Neural cell (in vitro differentiated cells): ENCODE data around the gene CNTNAP5. TPM values are rescaled to one million over a fixed set of nuclear protein-coding genes. Genes with fewer than 3 reads are reported as not detected.

Experiments
- H2AFZ ChIP-seq: fragments of 200-600, 300-800 bp; sonication (generic), shearing (Covaris generic); 2 replicates; pipeline ENCODE4 v1.6.0; 2014; ENCODE audit warnings: low read depth, mild to moderate bottlenecking, antibody characterized with exemption, low read length, moderate library complexity
- H3F3A ChIP-seq: fragments of 200-600 bp; shearing (Covaris generic); 2 replicates; pipeline ENCODE4 v1.6.1; 2016; ENCODE audit warnings: mild to moderate bottlenecking, moderate library complexity, mixed read lengths, antibody characterized with exemption, low read length; ENCODE audit not compliant: insufficient read depth, poor library complexity, severe bottlenecking
- H3K27ac ChIP-seq: fragments of 200-600, 300-800 bp; sonication (generic), shearing (Covaris generic); 2 replicates; pipeline ENCODE4 v1.5.1; 2014; ENCODE audit warnings: mild to moderate bottlenecking, low read length, moderate library complexity
- H3K27me3 ChIP-seq: fragments of 300-800, 200-600 bp; sonication (generic), shearing (Covaris generic); 2 replicates; pipeline ENCODE4 v1.6.0; 2014; ENCODE audit warnings: mild to moderate bottlenecking, low read depth, low read length, moderate library complexity; ENCODE audit not compliant: insufficient read depth
- H3K36me3 ChIP-seq: fragments of 300-800, 200-600 bp; sonication (generic), shearing (Covaris generic); 2 replicates; pipeline ENCODE4 v1.5.1; 2014; ENCODE audit warnings: mild to moderate bottlenecking, antibody characterized with exemption, low read length, moderate library complexity; ENCODE audit not compliant: insufficient read depth
- H3K4me2 ChIP-seq: fragments of 300-800, 200-600 bp; sonication (generic), shearing (Covaris generic); 2 replicates; pipeline ENCODE4 v1.6.0; 2014; ENCODE audit warnings: mild to moderate bottlenecking, low read length
- H3K4me3 ChIP-seq: fragments of 300-800, 200-600 bp; sonication (generic), shearing (Covaris generic); 2 replicates; pipeline ENCODE4 v1.5.1; 2014; ENCODE audit warnings: mild to moderate bottlenecking, low read length, moderate library complexity
- H3K79me2 ChIP-seq: fragments of 200-600 bp; shearing (Covaris generic); replicated peaks from 2 replicates; pipeline ENCODE4 v1.6.0; 2014; ENCODE audit warnings: mild to moderate bottlenecking, low read length, moderate library complexity; ENCODE audit not compliant: insufficient read depth
- H3K9ac ChIP-seq: fragments of 300-800, 200-600 bp; sonication (generic), shearing (Covaris generic); 2 replicates; pipeline ENCODE4 v1.6.1; 2016; ENCODE audit warnings: mild to moderate bottlenecking, low read length, mixed read lengths
- H3K9me2 ChIP-seq: fragments of 200-600 bp; shearing (Covaris generic); 2 replicates; pipeline ENCODE4 v1.6.1; 2016; ENCODE audit warnings: mild to moderate bottlenecking, low read length, mixed read lengths; ENCODE audit not compliant: insufficient read depth
- H3K9me3 ChIP-seq: fragments of 200-600, 300-800 bp; sonication (generic), shearing (Covaris generic); 2 replicates; pipeline ENCODE4 v1.6.1; 2016; ENCODE audit warnings: mild to moderate bottlenecking, mixed run types, low read length, moderate library complexity, mixed read lengths
- H4K20me1 ChIP-seq: fragments of 200-600 bp; shearing (Covaris generic); 2 replicates; pipeline ENCODE4 v1.6.1; 2016; ENCODE audit warnings: mild to moderate bottlenecking, mixed run types; ENCODE audit not compliant: insufficient read depth
- CTCF ChIP-seq: fragments of 450-650 bp; IDR thresholded peaks from 2 replicates; pipeline ENCODE4 v1.5.1; 2014; ENCODE audit warnings: antibody characterized with exemption, mild to moderate bottlenecking, moderate library complexity; ENCODE audit not compliant: poor library complexity, severe bottlenecking
- EP300 ChIP-seq: fragments of 450-650 bp; conservative IDR thresholded peaks from 2 replicates; pipeline ENCODE4 v1.6.1; 2014; ENCODE audit warnings: antibody characterized with exemption, mild to moderate bottlenecking, moderate library complexity; ENCODE audit not compliant: poor library complexity, severe bottlenecking
- EZH2 ChIP-seq: fragments of 200-600, 300-800 bp; shearing (Covaris generic), sonication (generic); IDR thresholded peaks from 2 replicates; pipeline ENCODE4 v1.6.1; 2014; ENCODE audit warnings: antibody characterized with exemption, low read length, borderline replicate concordance, mild to moderate bottlenecking; ENCODE audit not compliant: insufficient read depth, poor library complexity, severe bottlenecking
- MXI1 ChIP-seq: fragments of 450-650 bp; conservative IDR thresholded peaks from 2 replicates; pipeline ENCODE4 v1.6.1; 2014; ENCODE audit warnings: antibody characterized with exemption, mild to moderate bottlenecking; ENCODE audit not compliant: poor library complexity, severe bottlenecking
- POLR2AphosphoS5 ChIP-seq: IDR thresholded peaks from 2 replicates; pipeline ENCODE4 v1.6.1; 2012
- RAD21 ChIP-seq: fragments of 450-650 bp; conservative IDR thresholded peaks from 2 replicates; pipeline ENCODE4 v1.6.1; 2014; ENCODE audit warnings: antibody characterized with exemption, mild to moderate bottlenecking, moderate library complexity
- SMC3 ChIP-seq: fragments of 450-650 bp; conservative IDR thresholded peaks from 2 replicates; pipeline ENCODE4 v1.6.1; 2014; ENCODE audit warnings: antibody characterized with exemption, mild to moderate bottlenecking, moderate library complexity; ENCODE audit not compliant: poor library complexity
- TAF1 ChIP-seq: IDR thresholded peaks from 2 replicates; pipeline ENCODE4 v1.6.1; 2012; ENCODE audit warnings: low read depth
- polyA plus RNA-seq: library from polyadenylated mRNA; depleted of rRNA; stranded (reverse); fragments of >200 nt; gene quantifications from 2 replicates; pipeline ENCODE4 v1.2.3, GENCODE V29; 2014
- TF ChIP-seq, protein P1 (sequence below): IDR thresholded peaks from 2 replicates; pipeline ENCODE4 v1.6.1; 2012; ENCODE audit warnings: borderline replicate concordance

Gene CNTNAP5
- polyA plus RNA-seq, 1 donor from 2014 or later = 19.3 TPM

GRCh38 chr2:124489686-124490085, 464.6 kb downstream of the CNTNAP5 start:
- no peaks in the 10 kb centered on the region for H3K27me3 ChIP-seq
- no peaks in the 10 kb centered on the region for H3K9me3 ChIP-seq
- H3K79me2 ChIP-seq = no peaks in the 10 kb centered on the region
- H2AFZ ChIP-seq = no peak overlapping the region
- no peaks in the 10 kb centered on the region for H3F3A ChIP-seq
- no peak overlapping the region for H3K27ac ChIP-seq
- no peak overlapping the region for H3K9ac ChIP-seq
- H3K4me2 ChIP-seq = no peak overlapping the region
- no peak overlapping the region for H3K4me3 ChIP-seq
- no peaks in the 10 kb centered on the region for H3K9me2 ChIP-seq
- TF ChIP-seq TAF1 (no peak), RAD21 (no peak), EZH2 (no peak), SMC3 (no peak), POLR2AphosphoS5 (no peak), CTCF (no peak), EP300 (no peak), MXI1 (no peak)
- TF ChIP-seq, protein P1, sequence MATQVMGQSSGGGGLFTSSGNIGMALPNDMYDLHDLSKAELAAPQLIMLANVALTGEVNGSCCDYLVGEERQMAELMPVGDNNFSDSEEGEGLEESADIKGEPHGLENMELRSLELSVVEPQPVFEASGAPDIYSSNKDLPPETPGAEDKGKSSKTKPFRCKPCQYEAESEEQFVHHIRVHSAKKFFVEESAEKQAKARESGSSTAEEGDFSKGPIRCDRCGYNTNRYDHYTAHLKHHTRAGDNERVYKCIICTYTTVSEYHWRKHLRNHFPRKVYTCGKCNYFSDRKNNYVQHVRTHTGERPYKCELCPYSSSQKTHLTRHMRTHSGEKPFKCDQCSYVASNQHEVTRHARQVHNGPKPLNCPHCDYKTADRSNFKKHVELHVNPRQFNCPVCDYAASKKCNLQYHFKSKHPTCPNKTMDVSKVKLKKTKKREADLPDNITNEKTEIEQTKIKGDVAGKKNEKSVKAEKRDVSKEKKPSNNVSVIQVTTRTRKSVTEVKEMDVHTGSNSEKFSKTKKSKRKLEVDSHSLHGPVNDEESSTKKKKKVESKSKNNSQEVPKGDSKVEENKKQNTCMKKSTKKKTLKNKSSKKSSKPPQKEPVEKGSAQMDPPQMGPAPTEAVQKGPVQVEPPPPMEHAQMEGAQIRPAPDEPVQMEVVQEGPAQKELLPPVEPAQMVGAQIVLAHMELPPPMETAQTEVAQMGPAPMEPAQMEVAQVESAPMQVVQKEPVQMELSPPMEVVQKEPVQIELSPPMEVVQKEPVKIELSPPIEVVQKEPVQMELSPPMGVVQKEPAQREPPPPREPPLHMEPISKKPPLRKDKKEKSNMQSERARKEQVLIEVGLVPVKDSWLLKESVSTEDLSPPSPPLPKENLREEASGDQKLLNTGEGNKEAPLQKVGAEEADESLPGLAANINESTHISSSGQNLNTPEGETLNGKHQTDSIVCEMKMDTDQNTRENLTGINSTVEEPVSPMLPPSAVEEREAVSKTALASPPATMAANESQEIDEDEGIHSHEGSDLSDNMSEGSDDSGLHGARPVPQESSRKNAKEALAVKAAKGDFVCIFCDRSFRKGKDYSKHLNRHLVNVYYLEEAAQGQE = no peak
- H4K20me1 ChIP-seq = no peaks in the 10 kb centered on the region
- peaks cover 4% of the 10 kb centered on the region for H3K36me3 ChIP-seq

GRCh38 chr2:124501575-124502152, 476.6 kb downstream of the CNTNAP5 start:
- no peak overlapping the region for H2AFZ ChIP-seq
- H3K9me3 ChIP-seq = no peaks in the 10 kb centered on the region
- H3K27me3 ChIP-seq = no peaks in the 10 kb centered on the region
- H3K27ac ChIP-seq = no peak overlapping the region
- no peaks in the 10 kb centered on the region for H3K79me2 ChIP-seq
- H3K4me2 ChIP-seq = no peak overlapping the region
- H3K4me3 ChIP-seq = no peak overlapping the region
- H4K20me1 ChIP-seq = no peaks in the 10 kb centered on the region
- H3F3A ChIP-seq = no peaks in the 10 kb centered on the region
- TF ChIP-seq EZH2 = no peak
- peak; percentile 85 for TF ChIP-seq EP300
- peak; percentile 56 for TF ChIP-seq POLR2AphosphoS5
- TF ChIP-seq TAF1 = no peak
- TF ChIP-seq CTCF = no peak
- H3K9ac ChIP-seq = no peak overlapping the region
- peaks cover 6% of the 10 kb centered on the region for H3K36me3 ChIP-seq
- H3K9me2 ChIP-seq = no peaks in the 10 kb centered on the region
